Duodenal mucosa (tissue), 2 donors: ENCODE data around the gene ELAC2.

Source experiments
- H3K27ac ChIP-seq: one replicate; pipeline ENCODE4 v1.7.0; 2013; ENCODE audit warnings: low read depth, low read length
- H3K27me3 ChIP-seq, 2 donors: one replicate each; pipeline ENCODE4 v1.7.0; 2013; ENCODE audit warnings: low read length in 2 of 2, control low read depth in 1 of 2; ENCODE audit not compliant: insufficient read depth in 2 of 2, control insufficient read depth in 1 of 2
- H3K36me3 ChIP-seq, 2 donors: one replicate each; pipeline ENCODE4 v1.7.0; 2013; ENCODE audit warnings: low read length in 2 of 2, control low read depth in 1 of 2; ENCODE audit not compliant: insufficient read depth in 2 of 2, control insufficient read depth in 1 of 2
- H3K4me1 ChIP-seq, 2 donors: one replicate each; pipeline ENCODE4 v1.7.0; 2013; ENCODE audit warnings: low read length in 2 of 2, control low read depth in 1 of 2; ENCODE audit not compliant: insufficient read depth in 2 of 2, control insufficient read depth in 1 of 2
- H3K4me3 ChIP-seq, 2 donors: one replicate each; pipeline ENCODE4 v1.7.0; 2013; ENCODE audit warnings: low read length in 2 of 2, low read depth in 1 of 2
- H3K9ac ChIP-seq, 2 donors: one replicate each; pipeline ENCODE4 v1.7.0; 2013; ENCODE audit warnings: low read length in 2 of 2, low read depth in 1 of 2
- H3K9me3 ChIP-seq, 2 donors: one replicate each; pipeline ENCODE4 v1.7.0; 2013; ENCODE audit warnings: low read length in 2 of 2, control low read depth in 1 of 2; ENCODE audit not compliant: control insufficient read depth in 1 of 2

ELAC2 gene

DNA sequence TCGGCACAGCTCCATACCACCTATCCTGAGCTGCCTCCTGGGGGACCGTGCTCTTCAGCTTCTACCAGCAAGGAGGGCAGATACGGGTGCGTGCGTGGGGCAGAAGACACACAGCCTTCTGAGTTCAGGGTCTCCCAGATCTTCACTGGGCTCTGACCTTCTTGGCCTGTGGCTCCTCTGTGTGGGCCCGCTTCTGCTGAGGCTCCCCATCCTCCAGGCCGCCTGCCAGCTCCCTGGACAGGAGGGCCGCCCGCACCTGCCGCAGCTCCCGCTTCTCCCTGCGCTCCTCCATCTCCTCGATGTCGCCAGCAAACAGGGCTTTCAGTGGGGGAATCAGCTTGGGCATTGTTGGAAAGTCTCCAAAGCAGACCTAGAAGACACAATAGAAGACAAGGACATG lies 25.2 kb downstream of the ELAC2 start:
- Histone ChIP-seq H3K4me3 (no peak overlapping the region), H3K4me1 (no peaks in the 10 kb centered on the region), H3K27me3 (no peaks in the 10 kb centered on the region), H3K9me3 (no peaks in the 10 kb centered on the region), H3K27ac (no peak overlapping the region), H3K9ac (no peak overlapping the region), H3K36me3 (peaks cover 57 to 69% of the 10 kb centered on the region in 2 donors)

DNA sequence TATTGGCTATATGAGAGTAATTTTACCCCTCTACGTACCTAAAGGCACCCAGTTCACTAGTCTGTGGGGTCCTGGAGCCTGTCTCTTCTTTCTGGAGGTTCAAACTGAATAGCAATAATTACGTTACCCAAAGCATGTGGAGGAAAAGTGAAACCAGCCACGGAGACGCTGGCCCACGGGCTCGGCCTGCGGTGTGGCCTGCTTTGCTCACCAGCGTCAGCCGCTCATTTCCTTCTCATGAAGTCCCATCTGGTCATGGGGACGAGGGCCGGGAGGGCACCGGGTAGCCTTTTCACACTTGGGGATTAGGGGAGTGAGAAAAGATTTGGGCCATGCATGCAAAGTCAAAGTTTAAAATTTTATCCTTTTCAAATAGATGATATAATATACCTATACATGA lies 26.9 kb downstream of the ELAC2 start:
- Histone ChIP-seq H3K4me1 (no peaks in the 10 kb centered on the region), H3K27me3 (no peaks in the 10 kb centered on the region), H3K4me3 (no peak overlapping the region), H3K36me3 (peaks cover 41 to 53% of the 10 kb centered on the region in 2 donors), H3K9me3 (no peaks in the 10 kb centered on the region), H3K9ac (no peak overlapping the region), H3K27ac (no peak overlapping the region)

DNA sequence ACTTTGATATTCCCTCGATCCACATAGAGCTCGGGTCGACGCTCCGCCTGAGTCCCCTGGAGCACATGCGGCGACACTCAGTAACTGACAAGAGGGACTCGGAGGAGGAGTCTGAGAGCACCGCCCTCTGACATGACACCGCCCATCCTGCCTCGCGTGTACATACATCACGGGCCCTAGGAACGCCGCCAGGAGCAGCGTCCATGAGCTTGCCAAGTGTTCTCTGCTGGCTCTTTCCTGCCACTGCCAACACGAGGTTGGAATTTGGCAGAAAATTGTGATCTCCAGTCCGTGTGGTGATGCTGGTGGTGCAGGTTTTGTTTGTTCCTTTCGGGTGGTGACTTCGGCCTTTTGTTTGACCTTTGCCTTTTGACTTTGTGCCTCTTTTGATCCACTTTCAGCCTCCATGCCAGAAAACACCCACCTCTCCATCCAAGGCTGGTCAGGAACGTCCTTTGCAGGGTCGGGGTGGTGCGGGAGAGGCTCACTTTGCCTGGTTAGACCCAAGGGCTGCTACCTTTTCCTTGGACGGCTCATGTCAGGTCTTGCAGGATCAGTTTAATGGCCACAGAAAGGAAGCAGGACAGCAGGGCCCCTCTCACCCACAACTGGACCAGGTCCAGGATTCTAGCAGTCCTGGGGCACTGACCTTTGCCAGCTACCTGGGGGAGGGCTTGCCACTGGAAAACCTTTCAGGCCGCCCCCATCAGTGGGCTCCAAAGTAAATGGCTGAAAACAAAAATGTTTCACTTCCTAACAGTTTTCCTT lies 27.6 kb downstream of the ELAC2 start:
- H3K27me3 ChIP-seq = no peaks in the 10 kb centered on the region
- no peaks in the 10 kb centered on the region for H3K9me3 ChIP-seq
- no peak overlapping the region for H3K4me3 ChIP-seq
- no peak overlapping the region for H3K9ac ChIP-seq
- H3K36me3 ChIP-seq = peaks cover 38 to 46% of the 10 kb centered on the region in 2 donors
- H3K4me1 ChIP-seq = no peaks in the 10 kb centered on the region
- H3K27ac ChIP-seq = no peak overlapping the region

DNA sequence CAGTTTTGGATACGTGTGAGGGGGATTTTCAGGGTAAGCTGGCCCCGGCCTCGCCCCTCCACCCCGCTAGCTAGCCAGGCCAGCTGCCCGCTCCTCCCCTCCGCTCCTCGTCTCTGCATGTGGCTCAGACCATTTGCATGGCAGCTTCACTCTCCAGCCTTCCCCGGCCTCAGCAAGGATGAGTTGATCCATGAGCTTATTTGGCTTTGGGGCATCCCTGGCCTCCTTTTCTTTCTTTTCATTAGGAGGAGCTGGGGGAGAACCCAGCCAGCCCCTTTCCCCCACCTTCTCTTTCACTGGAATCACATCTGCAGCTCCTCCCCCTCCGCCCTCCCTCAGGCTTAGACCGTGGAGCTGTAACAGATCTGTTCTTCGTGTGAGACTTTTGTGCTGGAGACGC lies 30.7 kb downstream of the ELAC2 start:
- Histone ChIP-seq H3K27ac (no peak overlapping the region), H3K27me3 (no peaks in the 10 kb centered on the region), H3K4me1 (no peaks in the 10 kb centered on the region), H3K9ac (no peak overlapping the region), H3K9me3 (no peaks in the 10 kb centered on the region), H3K4me3 (no peak overlapping the region), H3K36me3 (peaks cover 12 to 15% of the 10 kb centered on the region in 2 donors)

DNA sequence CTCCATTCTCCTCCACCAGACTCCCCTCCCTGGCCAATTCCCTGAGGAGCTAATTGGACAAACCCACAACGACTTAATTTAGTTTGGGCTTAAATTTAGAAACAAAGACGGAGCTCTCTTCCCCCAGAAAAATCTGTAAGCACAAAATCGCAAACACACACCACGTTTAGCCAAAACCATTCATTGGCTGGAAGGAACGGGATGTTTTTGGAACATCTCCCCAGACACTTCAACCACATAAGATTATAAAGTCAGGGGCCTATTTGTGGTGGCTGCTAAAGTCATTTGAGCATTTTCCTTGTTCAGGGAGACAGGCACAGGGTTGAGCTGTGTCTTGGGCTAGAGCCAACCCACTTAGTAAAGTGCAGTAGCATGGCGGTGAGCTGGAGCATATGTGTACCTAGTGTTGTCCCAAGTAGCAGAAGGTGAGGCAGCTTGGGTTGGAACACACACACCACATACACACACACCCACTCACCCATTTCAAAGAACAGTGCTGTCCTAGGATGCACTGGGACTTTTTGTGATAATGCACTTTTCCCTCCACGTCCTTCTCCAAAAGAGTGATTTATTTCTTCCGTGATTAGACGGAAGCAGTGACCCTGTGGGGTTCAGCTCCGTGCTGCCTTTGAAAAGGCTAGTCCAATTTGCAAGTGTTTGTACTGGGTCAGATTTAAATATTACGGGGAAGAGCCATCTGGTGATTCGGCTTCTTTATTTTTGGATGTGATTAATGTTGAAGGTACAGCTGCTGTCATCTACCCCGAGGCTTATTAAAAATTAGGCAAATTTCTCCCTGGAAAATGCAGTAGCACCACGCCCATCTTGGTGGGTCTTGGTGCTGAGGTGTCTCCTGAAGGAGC lies 32.2 kb downstream of the ELAC2 start:
- no peaks in the 10 kb centered on the region for H3K27me3 ChIP-seq
- H3K27ac ChIP-seq = no peak overlapping the region
- no peak overlapping the region for H3K9ac ChIP-seq
- no peak overlapping the region for H3K4me3 ChIP-seq
- H3K36me3 ChIP-seq = peaks cover 4 to 8% of the 10 kb centered on the region in 2 donors
- H3K4me1 ChIP-seq = no peaks in the 10 kb centered on the region
- no peaks in the 10 kb centered on the region for H3K9me3 ChIP-seq

DNA sequence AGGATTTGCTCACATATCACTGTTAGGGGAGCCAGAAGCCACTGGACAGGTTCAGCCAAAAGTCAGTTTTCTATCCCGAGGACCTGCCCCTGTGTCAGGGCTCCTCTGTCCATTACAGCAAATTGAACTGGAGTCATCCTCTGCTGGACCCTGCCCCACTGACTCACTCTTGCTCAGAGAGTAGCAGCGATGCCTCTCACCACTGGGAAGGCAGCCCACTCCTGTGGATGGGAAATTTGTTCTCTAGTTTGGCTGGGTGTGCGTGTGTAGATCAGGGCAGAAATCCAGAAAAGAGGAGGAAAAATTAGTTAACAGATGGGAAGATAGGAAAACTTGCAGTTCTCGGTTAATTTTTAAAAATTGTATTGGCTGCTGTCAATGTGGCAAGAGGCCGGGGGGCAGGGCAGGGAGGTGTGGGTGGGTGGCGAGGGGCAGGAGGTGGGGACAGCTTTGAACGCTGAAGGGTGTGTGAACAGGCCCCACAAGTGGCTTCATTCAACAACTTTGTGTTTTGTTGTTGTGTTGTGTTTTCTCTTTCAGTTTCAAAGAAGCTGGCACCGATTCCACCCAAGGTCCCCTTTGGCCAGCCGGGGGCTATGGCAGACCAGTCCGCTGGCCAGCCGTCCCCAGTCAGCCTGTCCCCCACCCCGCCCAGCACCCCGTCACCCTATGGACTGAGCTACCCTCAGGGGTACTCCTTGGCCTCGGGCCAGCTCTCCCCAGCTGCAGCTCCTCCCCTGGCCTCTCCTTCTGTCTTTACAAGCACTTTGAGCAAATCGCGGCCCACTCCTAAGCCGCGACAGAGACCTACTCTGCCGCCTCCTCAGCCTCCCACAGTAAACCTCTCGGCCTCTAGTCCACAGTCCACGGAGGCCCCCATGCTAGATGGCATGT lies 33.6 kb downstream of the ELAC2 start:
- no peak overlapping the region for H3K4me3 ChIP-seq
- no peak overlapping the region for H3K9ac ChIP-seq
- H3K27ac ChIP-seq = peak overlapping the region; percentile 7

DNA sequence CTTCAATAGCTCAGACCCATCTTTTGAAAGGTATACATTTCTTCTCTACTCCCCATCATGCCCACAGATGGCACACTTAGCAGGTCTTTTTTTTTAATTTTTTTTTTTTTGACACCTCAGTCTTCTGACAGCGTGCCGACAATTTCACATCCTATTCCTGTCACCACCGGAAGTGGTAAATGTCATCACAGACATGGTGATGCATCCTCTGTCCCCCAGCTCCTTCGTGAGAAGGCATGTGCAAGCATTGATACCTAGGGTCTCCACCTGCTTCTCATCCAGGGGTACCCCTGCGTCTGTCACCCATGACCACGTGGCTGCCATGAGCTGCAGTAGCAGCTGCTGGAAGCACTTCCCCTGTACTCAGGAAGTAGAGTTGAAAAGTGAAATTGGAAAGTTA lies 35.6 kb downstream of the ELAC2 start:
- H3K9ac ChIP-seq = no peak overlapping the region
- no peak overlapping the region for H3K27ac ChIP-seq
- no peak overlapping the region for H3K4me3 ChIP-seq
- H3K27me3 ChIP-seq = no peaks in the 10 kb centered on the region
- no peaks in the 10 kb centered on the region for H3K4me1 ChIP-seq
- no peaks in the 10 kb centered on the region for H3K9me3 ChIP-seq
- peaks cover 0 to 4% of the 10 kb centered on the region in 2 donors for H3K36me3 ChIP-seq

More for the DNA sequence above, 33.6 kb downstream of the ELAC2 start:
- no peaks in the 10 kb centered on the region for H3K9me3 ChIP-seq
- H3K27me3 ChIP-seq = no peaks in the 10 kb centered on the region
- peaks cover 0 to 4% of the 10 kb centered on the region in 2 donors for H3K36me3 ChIP-seq
- H3K4me1 ChIP-seq = no peaks in the 10 kb centered on the region

DNA sequence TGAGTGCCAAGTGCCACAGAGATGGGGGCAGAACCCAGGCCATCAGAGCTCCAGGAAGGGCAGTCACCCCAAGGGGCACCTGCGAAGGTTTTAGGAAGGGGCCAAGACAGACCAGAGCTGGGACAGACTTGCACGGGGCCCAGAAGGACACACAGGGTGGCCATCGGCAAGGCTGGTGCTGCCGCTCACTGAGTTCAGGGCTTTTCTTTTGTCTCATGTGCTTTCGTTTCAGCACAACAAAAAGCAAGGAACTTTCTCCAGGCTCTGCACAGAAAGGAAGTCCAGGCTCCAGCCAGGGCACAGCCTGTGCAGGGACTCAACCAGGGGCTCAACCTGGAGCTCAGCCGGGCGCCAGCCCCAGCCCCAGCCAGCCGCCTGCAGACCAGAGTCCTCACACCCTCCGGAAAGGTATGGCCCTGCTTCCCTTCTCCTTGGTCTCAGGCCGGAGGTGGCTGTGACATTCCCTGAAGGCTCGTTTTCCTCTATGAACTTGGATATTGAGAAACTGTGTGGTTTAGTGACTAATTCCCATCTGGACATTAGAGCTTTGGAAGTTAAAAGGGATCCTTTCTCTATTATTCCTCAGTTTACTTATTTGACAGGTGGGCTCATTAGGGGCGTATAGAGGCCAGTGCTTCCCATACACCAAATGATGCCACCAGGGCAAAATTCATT lies 37.9 kb downstream of the ELAC2 start:
- Histone ChIP-seq H3K27ac (no peak overlapping the region), H3K4me1 (no peaks in the 10 kb centered on the region), H3K27me3 (no peaks in the 10 kb centered on the region), H3K36me3 (peaks cover 0 to 4% of the 10 kb centered on the region in 2 donors), H3K9ac (no peak overlapping the region), H3K4me3 (no peak overlapping the region), H3K9me3 (no peaks in the 10 kb centered on the region)

DNA sequence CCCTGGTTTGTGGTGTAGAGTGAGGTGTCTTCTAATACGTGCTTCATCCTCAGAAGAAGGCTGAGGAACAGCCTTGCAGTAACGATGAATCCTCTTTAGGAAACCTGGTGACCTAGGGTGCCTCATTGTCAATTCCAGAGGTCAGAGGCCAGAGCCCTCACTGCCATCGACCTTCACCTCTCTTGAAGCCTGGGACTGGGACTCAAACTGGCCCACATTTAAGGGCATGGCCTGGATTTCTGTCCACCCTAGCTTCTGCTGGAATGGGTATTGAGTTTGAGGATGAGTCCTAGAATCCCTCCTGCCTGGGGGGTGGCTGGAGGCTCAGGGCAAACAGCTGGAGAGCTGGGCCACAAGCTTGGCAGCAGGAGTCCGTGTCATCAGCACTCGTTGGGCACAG lies 38.6 kb downstream of the ELAC2 start:
- no peaks in the 10 kb centered on the region for H3K9me3 ChIP-seq
- H3K27ac ChIP-seq = no peak overlapping the region
- H3K4me1 ChIP-seq = no peaks in the 10 kb centered on the region
- no peak overlapping the region for H3K9ac ChIP-seq
- peaks cover 0 to 4% of the 10 kb centered on the region in 2 donors for H3K36me3 ChIP-seq
- H3K27me3 ChIP-seq = no peaks in the 10 kb centered on the region
- H3K4me3 ChIP-seq = no peak overlapping the region
